Astrocyte of the spinal cord (primary cell): ENCODE data around the gene DENND5B.

Experiments
- DNase-seq: peaks from one replicate; pipeline ENCODE4 v3.0.0; 2011; ENCODE audit warnings: low read depth, low spot score
- H3K4me3 ChIP-seq: 2 replicates; pipeline ENCODE4 v1.5.1; 2011; ENCODE audit warnings: low read depth, mild to moderate bottlenecking, low read length, moderate library complexity
- CTCF ChIP-seq: IDR thresholded peaks from 2 replicates; pipeline ENCODE4 v1.5.1; 2012; ENCODE audit warnings: low read depth, mild to moderate bottlenecking, low read length, inconsistent platforms
- in situ Hi-C: cut with HindIII; loops from 2 replicates; pipeline ENCODE4 v1.10.0; 2017; ENCODE audit warnings: low sequenced_read_pairs

DENND5B gene

DNA sequence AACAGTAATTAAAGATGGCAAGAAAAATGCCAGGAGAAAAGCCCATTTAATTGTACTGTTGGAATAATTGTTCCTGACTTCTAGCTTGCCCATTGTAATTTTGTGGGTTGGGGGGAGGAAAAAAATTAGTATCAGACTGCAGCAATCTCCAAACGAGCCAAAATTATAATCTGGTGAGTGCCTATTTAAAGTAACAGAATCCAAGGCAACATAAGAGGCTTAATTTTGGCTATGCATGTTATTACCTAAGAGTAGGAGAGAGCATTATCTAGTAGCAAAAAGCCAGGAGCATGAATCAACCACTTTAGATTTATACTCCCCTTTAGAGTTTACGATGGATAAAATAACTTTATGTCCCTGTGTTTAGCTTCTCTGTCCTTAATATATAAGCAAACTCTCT is 14.6 kb upstream of the DENND5B start:
- no peak for TF ChIP-seq CTCF
- in situ Hi-C loops: no loop called here
- no peak for DNase-seq
- H3K4me3 ChIP-seq: no peak overlapping the region

GRCh38 chr12:31603546-31604009 is 12.6 kb upstream of the DENND5B start:
- in situ Hi-C loops: no loop called here
- no peak for DNase-seq
- no peak overlapping the region for H3K4me3 ChIP-seq
- no peak for TF ChIP-seq CTCF

DNA sequence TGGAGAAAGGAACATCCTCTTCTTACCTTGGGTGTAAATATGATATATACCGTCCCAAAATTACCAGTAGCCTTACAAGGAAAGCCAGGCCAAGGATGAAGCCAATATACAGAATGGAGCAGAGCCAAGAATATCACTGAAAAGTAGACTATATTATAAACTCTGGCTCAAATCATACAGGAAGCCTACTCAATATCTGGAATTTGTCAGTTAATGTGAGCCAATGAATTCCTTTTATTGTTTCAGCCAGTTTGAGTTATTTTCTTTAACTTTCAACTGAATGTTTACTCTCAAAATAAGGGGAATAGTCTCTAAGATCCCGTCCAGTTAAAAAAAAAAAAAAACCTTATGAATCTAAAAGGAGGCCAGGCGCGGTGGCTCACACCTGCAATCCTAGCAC is 9.8 kb upstream of the DENND5B start:
- DNase-seq: no peak
- TF ChIP-seq CTCF: no peak
- in situ Hi-C loops: no loop called here
- no peak overlapping the region for H3K4me3 ChIP-seq

- in situ Hi-C loops: no loop called here
- TF ChIP-seq CTCF: no peak
- no peak for DNase-seq
- H3K4me3 ChIP-seq: no peak overlapping the region
Measured at GRCh38 chr12:31600252-31600651, 9.3 kb upstream of the DENND5B start.

GRCh38 chr12:31599053-31599452 is 8.1 kb upstream of the DENND5B start:
- TF ChIP-seq CTCF: no peak
- no peak for DNase-seq
- in situ Hi-C loops: no loop called here
- H3K4me3 ChIP-seq: no peak overlapping the region

- DNase-seq: no peak
- TF ChIP-seq CTCF: no peak
- H3K4me3 ChIP-seq: no peak overlapping the region
- in situ Hi-C loops: no loop called here
Measured at GRCh38 chr12:31597066-31597465, 6.1 kb upstream of the DENND5B start.

- no peak for TF ChIP-seq CTCF
- H3K4me3 ChIP-seq: no peak overlapping the region
- DNase-seq: no peak
- in situ Hi-C loops: no loop called here
Measured at GRCh38 chr12:31594681-31595080, 3.7 kb upstream of the DENND5B start.
